ENCODE results near the gene DAO.

- TF ChIP-seq POLR2A (IDR thresholded peaks at IDR 0.05) (no peak), CTCF (IDR thresholded peaks at IDR 0.05) (no peak)
Measured at GRCh38 chr12:108835860-108836634, 43.8 kb upstream of the DAO start.

Data from testis (tissue), 2 donors.